ENCODE data around the gene CASP7.

DNA sequence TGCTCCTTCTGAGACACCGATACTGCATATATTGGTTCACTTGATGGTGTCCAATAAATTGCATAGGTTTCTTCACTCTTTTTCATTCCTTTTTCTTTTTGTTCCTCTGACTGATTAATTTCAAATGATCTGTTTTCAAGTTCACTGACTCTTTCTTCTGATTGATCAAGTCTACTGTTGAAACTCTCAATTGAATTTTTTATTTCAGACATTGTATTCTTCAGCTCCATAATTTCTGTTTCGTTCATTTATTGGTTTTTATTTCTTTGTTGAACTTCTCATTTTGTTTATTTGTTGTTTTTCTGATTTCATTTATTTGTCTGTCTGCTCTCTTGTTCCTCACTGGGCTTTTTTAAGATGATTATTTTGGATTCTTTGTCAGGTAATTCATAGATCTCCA is 13.6 kb downstream of the CASP7 start:
- TF ChIP-seq, protein P1, sequence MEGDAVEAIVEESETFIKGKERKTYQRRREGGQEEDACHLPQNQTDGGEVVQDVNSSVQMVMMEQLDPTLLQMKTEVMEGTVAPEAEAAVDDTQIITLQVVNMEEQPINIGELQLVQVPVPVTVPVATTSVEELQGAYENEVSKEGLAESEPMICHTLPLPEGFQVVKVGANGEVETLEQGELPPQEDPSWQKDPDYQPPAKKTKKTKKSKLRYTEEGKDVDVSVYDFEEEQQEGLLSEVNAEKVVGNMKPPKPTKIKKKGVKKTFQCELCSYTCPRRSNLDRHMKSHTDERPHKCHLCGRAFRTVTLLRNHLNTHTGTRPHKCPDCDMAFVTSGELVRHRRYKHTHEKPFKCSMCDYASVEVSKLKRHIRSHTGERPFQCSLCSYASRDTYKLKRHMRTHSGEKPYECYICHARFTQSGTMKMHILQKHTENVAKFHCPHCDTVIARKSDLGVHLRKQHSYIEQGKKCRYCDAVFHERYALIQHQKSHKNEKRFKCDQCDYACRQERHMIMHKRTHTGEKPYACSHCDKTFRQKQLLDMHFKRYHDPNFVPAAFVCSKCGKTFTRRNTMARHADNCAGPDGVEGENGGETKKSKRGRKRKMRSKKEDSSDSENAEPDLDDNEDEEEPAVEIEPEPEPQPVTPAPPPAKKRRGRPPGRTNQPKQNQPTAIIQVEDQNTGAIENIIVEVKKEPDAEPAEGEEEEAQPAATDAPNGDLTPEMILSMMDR (IDR thresholded peaks at IDR 0.05): no peak
- TF ChIP-seq, protein P2, sequence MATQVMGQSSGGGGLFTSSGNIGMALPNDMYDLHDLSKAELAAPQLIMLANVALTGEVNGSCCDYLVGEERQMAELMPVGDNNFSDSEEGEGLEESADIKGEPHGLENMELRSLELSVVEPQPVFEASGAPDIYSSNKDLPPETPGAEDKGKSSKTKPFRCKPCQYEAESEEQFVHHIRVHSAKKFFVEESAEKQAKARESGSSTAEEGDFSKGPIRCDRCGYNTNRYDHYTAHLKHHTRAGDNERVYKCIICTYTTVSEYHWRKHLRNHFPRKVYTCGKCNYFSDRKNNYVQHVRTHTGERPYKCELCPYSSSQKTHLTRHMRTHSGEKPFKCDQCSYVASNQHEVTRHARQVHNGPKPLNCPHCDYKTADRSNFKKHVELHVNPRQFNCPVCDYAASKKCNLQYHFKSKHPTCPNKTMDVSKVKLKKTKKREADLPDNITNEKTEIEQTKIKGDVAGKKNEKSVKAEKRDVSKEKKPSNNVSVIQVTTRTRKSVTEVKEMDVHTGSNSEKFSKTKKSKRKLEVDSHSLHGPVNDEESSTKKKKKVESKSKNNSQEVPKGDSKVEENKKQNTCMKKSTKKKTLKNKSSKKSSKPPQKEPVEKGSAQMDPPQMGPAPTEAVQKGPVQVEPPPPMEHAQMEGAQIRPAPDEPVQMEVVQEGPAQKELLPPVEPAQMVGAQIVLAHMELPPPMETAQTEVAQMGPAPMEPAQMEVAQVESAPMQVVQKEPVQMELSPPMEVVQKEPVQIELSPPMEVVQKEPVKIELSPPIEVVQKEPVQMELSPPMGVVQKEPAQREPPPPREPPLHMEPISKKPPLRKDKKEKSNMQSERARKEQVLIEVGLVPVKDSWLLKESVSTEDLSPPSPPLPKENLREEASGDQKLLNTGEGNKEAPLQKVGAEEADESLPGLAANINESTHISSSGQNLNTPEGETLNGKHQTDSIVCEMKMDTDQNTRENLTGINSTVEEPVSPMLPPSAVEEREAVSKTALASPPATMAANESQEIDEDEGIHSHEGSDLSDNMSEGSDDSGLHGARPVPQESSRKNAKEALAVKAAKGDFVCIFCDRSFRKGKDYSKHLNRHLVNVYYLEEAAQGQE (IDR thresholded peaks at IDR 0.05; ENCODE audit: insufficient read depth in 1 of 2, low read depth in 2 of 2, low read length in 1 of 2): no peak
- TF ChIP-seq TCF7L2 (IDR thresholded peaks at IDR 0.05; ENCODE audit: low read depth, low read length) (no peak), SIN3A (IDR thresholded peaks at IDR 0.05; ENCODE audit: borderline replicate concordance, insufficient read depth, low read depth, low read length) (no peak), POLR2AphosphoS5 (IDR thresholded peaks at IDR 0.05; ENCODE audit: low read depth, low read length) (no peak)

Data from Panc1 (cell line).